GM23338 (cell line): ENCODE results near the gene OIT3. TPM values are rescaled to one million over a fixed set of nuclear protein-coding genes. Genes with fewer than 3 reads are reported as not detected.

Source experiments
- ATAC-seq: fragments of 200-7000 bp; cut with Tn5 transposase; 3 replicates; pipeline ENCODE4 v1.9.1; 2020
- DNase-seq: peaks from one replicate; pipeline ENCODE4 v3.0.0-alpha.2; 2015; ENCODE audit warnings: low spot score
- H2AFZ ChIP-seq: fragments of 200-600 bp; sonication (generic); 2 replicates; pipeline ENCODE4 v1.8.0; 2016; ENCODE audit warnings: antibody characterized with exemption, mild to moderate bottlenecking, moderate library complexity
- H3F3A ChIP-seq: fragments of 200-600 bp; sonication (generic); replicated peaks from 2 replicates; pipeline ENCODE4 v1.8.0; 2017; ENCODE audit warnings: antibody characterized with exemption, mixed run types, low read depth
- H3K27ac ChIP-seq: fragments of 200-600 bp; sonication (generic); 2 replicates; pipeline ENCODE4 v1.6.1; 2016; ENCODE audit warnings: low read depth
- H3K27me3 ChIP-seq: fragments of 200-600 bp; sonication (generic); 2 replicates; pipeline ENCODE4 v1.8.0; 2016; ENCODE audit warnings: mild to moderate bottlenecking, mixed run types, moderate library complexity; ENCODE audit not compliant: insufficient read depth
- H3K36me3 ChIP-seq: fragments of 200-600 bp; sonication (generic); 2 replicates; pipeline ENCODE4 v1.8.0; 2016; ENCODE audit warnings: mild to moderate bottlenecking; ENCODE audit not compliant: insufficient read depth
- H3K4me1 ChIP-seq: fragments of 200-600 bp; sonication (generic); 2 replicates; pipeline ENCODE4 v1.8.0; 2016; ENCODE audit warnings: mild to moderate bottlenecking, moderate library complexity; ENCODE audit not compliant: insufficient read depth
- H3K4me2 ChIP-seq: fragments of 200-600 bp; sonication (generic); 2 replicates; pipeline ENCODE4 v1.7.1; 2017; ENCODE audit warnings: mixed run types
- H3K4me3 ChIP-seq: fragments of 200-600 bp; sonication (generic); 2 replicates; pipeline ENCODE4 v1.6.1; 2016; ENCODE audit warnings: mixed run types
- H3K79me2 ChIP-seq: fragments of 200-600 bp; sonication (generic); replicated peaks from 2 replicates; pipeline ENCODE4 v1.8.0; 2017; ENCODE audit warnings: mild to moderate bottlenecking; ENCODE audit not compliant: insufficient read depth
- H3K9me2 ChIP-seq: fragments of 200-600 bp; sonication (generic); 2 replicates; pipeline ENCODE4 v1.8.0; 2017; ENCODE audit not compliant: insufficient read depth
- H4K20me1 ChIP-seq: fragments of 200-600 bp; sonication (generic); replicated peaks from 2 replicates; pipeline ENCODE4 v1.8.0; 2017; ENCODE audit warnings: mild to moderate bottlenecking; ENCODE audit not compliant: insufficient read depth
- H3K27ac Mint-ChIP-seq: 2 replicates; pipeline ENCODE4 v1.8.0; 2020; ENCODE audit warnings: inconsistent platforms, mild to moderate bottlenecking, moderate library complexity, mixed read lengths
- H3K27me3 Mint-ChIP-seq: 3 replicates; pipeline ENCODE4 v1.8.0; 2022; ENCODE audit warnings: low read depth, mild to moderate bottlenecking, moderate library complexity, mixed read lengths, inconsistent platforms; ENCODE audit not compliant: insufficient read depth, poor library complexity
- H3K36me3 Mint-ChIP-seq: 3 replicates; pipeline ENCODE4 v1.8.0; 2021; ENCODE audit warnings: low read depth, mild to moderate bottlenecking, inconsistent platforms, moderate library complexity, mixed read lengths
- H3K4me1 Mint-ChIP-seq: 3 replicates; pipeline ENCODE4 v1.8.0; 2020; ENCODE audit warnings: mild to moderate bottlenecking, inconsistent platforms, mixed read lengths
- H3K4me3 Mint-ChIP-seq: 3 replicates; pipeline ENCODE4 v1.8.0; 2021; ENCODE audit warnings: moderate library complexity, mild to moderate bottlenecking, inconsistent platforms, mixed read lengths
- H3K9me3 Mint-ChIP-seq: 3 replicates; pipeline ENCODE4 v1.8.0; 2020; ENCODE audit warnings: moderate library complexity, mild to moderate bottlenecking, inconsistent platforms, mixed read lengths
- CREB1 ChIP-seq: fragments of 250-450 bp; sonication (Bioruptor Pico); IDR thresholded peaks from 2 replicates; pipeline ENCODE4 v1.5.0; 2020; ENCODE audit warnings: low read depth, mild to moderate bottlenecking, moderate library complexity
- ETS1 ChIP-seq: IDR thresholded peaks from 2 replicates; pipeline ENCODE4 v1.6.1; 2016; ENCODE audit warnings: antibody characterized with exemption
- NANOG ChIP-seq: IDR thresholded peaks from 2 replicates; pipeline ENCODE4 v1.6.1; 2016; ENCODE audit warnings: antibody characterized with exemption, borderline replicate concordance
- ZNF331 ChIP-seq: fragments of 250-450 bp; sonication (Bioruptor Pico); IDR thresholded peaks from 2 replicates; pipeline ENCODE4 v1.5.0; 2020; ENCODE audit warnings: low read depth, mild to moderate bottlenecking, moderate library complexity
- ZNF462 ChIP-seq: fragments of 250-450 bp; sonication (Bioruptor Pico); IDR thresholded peaks from 2 replicates; pipeline ENCODE4 v1.5.0; 2020; ENCODE audit warnings: mild to moderate bottlenecking, moderate library complexity
- polyA plus RNA-seq: library from polyadenylated mRNA; unstranded; fragments of >200 nt; fragmentation: Nextera tagmentation; extraction: Ambion mirVana; gene quantifications from 2 replicates; pipeline ENCODE4 v1.2.1, GENCODE V29; 2016
- total RNA-seq: library from RNA; depleted of rRNA; stranded (reverse); fragments of >200 nt; shearing (Covaris generic); gene quantifications from 2 replicates; pipeline ENCODE4 v1.2.3, GENCODE V29; 2014

The OIT3 gene
- total and polyA plus RNA-seq, 2 experiments from 2014 or later, result not detected

GRCh38 chr10:72887043-72887442 is 6.5 kb upstream of the OIT3 start:
- H2AFZ ChIP-seq, result no peak overlapping the region
- peaks cover 48% of the 10 kb centered on the region for H3K4me1 Mint-ChIP-seq
- peak overlapping the region; percentile 56 for H3K4me2 ChIP-seq
- no peaks in the 10 kb centered on the region for H4K20me1 ChIP-seq
- H3K27ac Mint-ChIP-seq, result peak overlapping the region; percentile 85
- H3K9me3 Mint-ChIP-seq, result peaks cover 13% of the 10 kb centered on the region
- peaks cover 27% of the 10 kb centered on the region for H3K4me1 ChIP-seq
- no peaks in the 10 kb centered on the region for H3K36me3 ChIP-seq
- H3K4me3 Mint-ChIP-seq, result peak overlapping the region; percentile 59
- peaks cover 9% of the 10 kb centered on the region for H3K9me2 ChIP-seq
- H3K4me3 ChIP-seq, result peak overlapping the region; percentile 2
- no peaks in the 10 kb centered on the region for H3K27me3 ChIP-seq
- H3F3A ChIP-seq, result no peaks in the 10 kb centered on the region
- peak overlapping the region; percentile 91 for H3K27ac ChIP-seq
- TF ChIP-seq CREB1 (0 out of 2 replicates have a peak, but pooled peaks have one; percentile 26), ETS1 (no peak), ZNF462 (CRISPR knock-in tag) (peak; percentile 33; the same call in 1 of the 2 replicates), ZNF331 (CRISPR knock-in tag) (no peak), NANOG (0 out of 2 replicates have a peak, but pooled peaks have one; percentile 10)
- DNase-seq (peak; percentile 78), ATAC-seq (peak; percentile 94)
- peaks cover 57% of the 10 kb centered on the region for H3K36me3 Mint-ChIP-seq
- H3K27me3 Mint-ChIP-seq, result no peaks in the 10 kb centered on the region
- H3K79me2 ChIP-seq, result no peaks in the 10 kb centered on the region
